HG03095 (cell line): ENCODE data around the gene OOSP3.
"Not testable (repeated sequence)": the region's sequence is repeated elsewhere in the genome, so short reads cannot be mapped to it uniquely, and the experiment has no call there.

Experiments used
- ATAC-seq: cut with Tn5 transposase; IDR thresholded peaks from one replicate; pipeline ENCODE4 v1.9.1; 2021; ENCODE audit warnings: moderate library complexity; ENCODE audit not compliant: unreplicated experiment

The OOSP3 gene

GRCh38 chr11:59878575-59878974 lies at the start of gene OOSP3:
Gene OOSP3 (plus strand): TSS chr11:59878782. CDS start chr11:59878809, 27 bp downstream.
- no peak for ATAC-seq

- no peak for ATAC-seq
These were observed 49.2 kb upstream of the OOSP3 start for GRCh38 chr11:59829358-59829757.

GRCh38 chr11:59833602-59834001 lies 45.0 kb upstream of the OOSP3 start:
- ATAC-seq: no peak

- no peak for ATAC-seq
These were observed 39.0 kb upstream of the OOSP3 start for GRCh38 chr11:59839615-59840014.

- no peak for ATAC-seq
These were observed 37.1 kb upstream of the OOSP3 start for GRCh38 chr11:59841514-59841913.

GRCh38 chr11:59842316-59842715 lies 36.3 kb upstream of the OOSP3 start:
- ATAC-seq: no peak

GRCh38 chr11:59845399-59845798 lies 33.2 kb upstream of the OOSP3 start, which contains the start of gene CBLIF:
Gene CBLIF (minus strand): TSS chr11:59845499. CDS start chr11:59845453, 46 bp downstream.
- ATAC-seq: no peak

- no peak for ATAC-seq
These were observed 32.0 kb upstream of the OOSP3 start for GRCh38 chr11:59846556-59846955.

- ATAC-seq: no peak
These were observed 31.0 kb upstream of the OOSP3 start for GRCh38 chr11:59847626-59848025.

- ATAC-seq: not testable (repeated sequence)
These were observed 30.1 kb upstream of the OOSP3 start for GRCh38 chr11:59848439-59848838.

GRCh38 chr11:59849129-59849528 lies 29.5 kb upstream of the OOSP3 start:
- no peak for ATAC-seq

GRCh38 chr11:59849551-59849950 lies 29.0 kb upstream of the OOSP3 start:
- ATAC-seq: not testable (repeated sequence)

- ATAC-seq: not testable (repeated sequence)
These were observed 27.2 kb upstream of the OOSP3 start for GRCh38 chr11:59851416-59851815.

- no peak for ATAC-seq
These were observed 23.7 kb upstream of the OOSP3 start for GRCh38 chr11:59854871-59855270.

- no peak for ATAC-seq
These were observed 20.8 kb upstream of the OOSP3 start for GRCh38 chr11:59857439-59858434.

GRCh38 chr11:59859673-59860072 lies 18.9 kb upstream of the OOSP3 start:
- ATAC-seq: no peak

GRCh38 chr11:59862252-59862651 lies 16.3 kb upstream of the OOSP3 start:
- no peak for ATAC-seq

GRCh38 chr11:59865031-59865430 lies 13.6 kb upstream of the OOSP3 start:
- no peak for ATAC-seq

GRCh38 chr11:59866397-59866796 lies 12.2 kb upstream of the OOSP3 start, which contains the start of gene TCN1:
Gene TCN1 (minus strand): TSS chr11:59866487. CDS start chr11:59866470, 17 bp downstream.
- ATAC-seq: no peak

- ATAC-seq: no peak
These were observed 11.7 kb upstream of the OOSP3 start for GRCh38 chr11:59866836-59867235.

- no peak for ATAC-seq
These were observed 10.6 kb upstream of the OOSP3 start for GRCh38 chr11:59867946-59868345.

GRCh38 chr11:59872076-59872475 lies 6.5 kb upstream of the OOSP3 start:
- ATAC-seq: no peak
